Esophagus squamous epithelium (tissue), 4 donors: ENCODE measurements around the gene CATSPERB.

Experiments
- CTCF ChIP-seq, 6 experiments: fragments of 450-650 bp in 4 of 6; fragments of 200-600 bp in 2 of 6; sonication (generic) in 2 of 6; IDR thresholded peaks; one replicate each; pipeline ENCODE4 v1.5.1; 2016 to 2019; ENCODE audit warnings: antibody characterized with exemption in 6 of 6, mild to moderate bottlenecking in 4 of 6, moderate library complexity in 4 of 6
- POLR2A ChIP-seq, 4 donors: fragments of 450-650 bp; IDR thresholded peaks; one replicate each; pipeline ENCODE4 v1.6.1; 2017; ENCODE audit warnings: antibody characterized with exemption in 4 of 4, mild to moderate bottlenecking in 4 of 4, moderate library complexity in 3 of 4

GRCh38 chr14:91742621-91743304 is 10.9 kb upstream of the CATSPERB start:
- TF ChIP-seq CTCF (IDR thresholded peaks at IDR 0.05) (no peak), POLR2A (IDR thresholded peaks at IDR 0.05) (no peak)
